Left lung (tissue), 10 donors: ENCODE measurements around the gene RASIP1. TPM values are rescaled to one million over a fixed set of nuclear protein-coding genes. Genes with fewer than 3 reads are reported as not detected.

Experiments
- ATAC-seq: fragments of 200-7000 bp; cut with Tn5 transposase; one replicate; pipeline ENCODE4 v1.9.1; 2020; ENCODE audit warnings: moderate library complexity
- DNase-seq, 4 donors: peaks; one replicate each; pipeline ENCODE4 v3.0.0-alpha.2; 2013 to 2020
- H3K27ac ChIP-seq, 2 donors: fragments of 200-600 bp; sonication (generic) in 1 of 2; one replicate each; pipeline versions ENCODE4 v1.5.0 to v1.8.0; 2020 to 2021
- H3K27me3 ChIP-seq, 2 donors: fragments of 200-600 bp; sonication (generic) in 1 of 2; one replicate each; pipeline versions ENCODE4 v1.5.0 to v1.8.0; 2020 to 2021
- H3K36me3 ChIP-seq, 2 donors: fragments of 200-600 bp; sonication (generic) in 1 of 2; one replicate each; pipeline versions ENCODE4 v1.5.0 to v1.8.0; 2020 to 2021
- H3K4me1 ChIP-seq, 2 donors: fragments of 200-600 bp; one replicate each; pipeline ENCODE4 v1.8.0; 2021
- H3K4me3 ChIP-seq, 2 donors: fragments of 200-600 bp; sonication (generic) in 1 of 2; one replicate each; pipeline versions ENCODE4 v1.5.0 to v1.8.0; 2020 to 2021; ENCODE audit warnings: mild to moderate bottlenecking in 1 of 2
- H3K9me3 ChIP-seq, 2 donors: fragments of 200-600 bp; sonication (generic) in 1 of 2; one replicate each; pipeline versions ENCODE4 v1.5.0 to v1.8.0; 2020 to 2021
- intact Hi-C, 2 donors: fragments of 100-400 bp; cut with DNase I; formaldehyde crosslinking; loops; one replicate each; pipeline versions ENCODE4 v1.11.2 to v1.14.2; 2022
- polyA plus RNA-seq, 6 donors: library from polyadenylated mRNA; unstranded; fragments of 120-200 nt; gene quantifications; one replicate each; pipeline ENCODE4 v1.2.1, GENCODE V29; 2013; ENCODE audit not compliant: insufficient read length in 6 of 6
- total RNA-seq, 2 donors: library from RNA; stranded (reverse); fragmentation: NEBNext Ultra II Directional; extraction: Animal tissue kit (Norgen Biotek cat#: 25700); gene quantifications; one replicate each; pipeline ENCODE4 v1.2.1, GENCODE V29; 2021
- TF ChIP-seq, protein P1 (sequence below), 2 donors: fragments of 200-600 bp; sonication (generic) in 1 of 2; IDR thresholded peaks; one replicate each; pipeline versions ENCODE4 v1.5.0 to v1.8.0; 2021; ENCODE audit warnings: antibody characterized with exemption in 2 of 2
- donor health status: DM: no; HTN: yes; CAD: no.
- donor health status: DM: no; HTN: no; CAD: no.

Gene RASIP1
- total and polyA plus RNA-seq, 8 donors: 15.0 to 29.9 (median 23.8) TPM

DNA sequence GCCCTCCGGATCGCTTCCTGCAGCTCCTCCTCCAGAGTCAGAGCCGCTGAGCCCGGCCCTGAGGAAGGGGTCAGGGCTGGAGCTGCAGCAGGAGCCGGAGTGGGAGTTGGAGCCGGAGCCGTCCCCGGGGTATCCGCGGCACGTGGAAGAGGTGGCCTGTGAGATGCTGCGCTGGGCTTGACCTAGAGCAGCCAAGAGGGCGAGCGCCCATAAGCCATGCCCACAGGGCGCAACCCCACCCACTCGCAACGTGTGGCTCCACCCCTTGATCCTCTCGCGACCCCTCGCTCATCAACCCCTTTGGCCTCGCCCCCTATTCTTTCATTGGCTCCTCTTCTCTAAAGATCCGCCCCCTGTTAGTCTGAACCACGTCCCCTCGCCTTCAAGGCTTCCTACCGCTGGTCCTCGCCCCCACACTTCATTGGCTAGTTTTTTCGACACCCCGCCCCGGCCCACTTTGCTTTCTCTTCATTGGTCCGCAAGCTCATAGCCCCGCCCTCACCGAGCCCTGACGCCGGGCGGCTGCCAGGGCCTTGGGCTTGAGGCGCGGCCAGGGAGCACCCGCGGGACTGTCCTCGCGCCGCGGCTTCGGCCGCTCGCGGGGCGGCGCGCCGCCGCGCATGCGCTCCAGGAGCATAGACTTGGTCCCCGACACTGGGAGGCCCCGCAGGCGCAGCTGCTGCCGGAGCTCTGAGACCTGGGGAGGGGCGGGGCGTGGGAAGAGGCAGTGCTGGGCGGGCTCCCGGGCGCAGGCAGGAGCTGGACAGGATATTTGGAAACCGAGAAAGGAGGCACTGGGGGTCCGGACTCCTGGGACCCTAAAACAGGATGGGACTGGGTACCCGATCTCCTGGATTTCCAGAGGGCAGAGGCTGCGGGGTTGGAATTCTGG is 26.3 kb downstream of the RASIP1 start:
- no peaks in the 10 kb centered on the region for H3K27me3 ChIP-seq
- peak overlapping the region; percentile 68 to 71 for H3K4me3 ChIP-seq
- peak overlapping the region; percentile 78 to 79 for H3K27ac ChIP-seq
- peaks cover 11 to 36% of the 10 kb centered on the region in 2 donors for H3K4me1 ChIP-seq
- no peaks in the 10 kb centered on the region for H3K36me3 ChIP-seq
- peaks cover 0 to 5% of the 10 kb centered on the region in 2 donors for H3K9me3 ChIP-seq
- intact Hi-C loops: no loop called here
- TF ChIP-seq, protein P1, sequence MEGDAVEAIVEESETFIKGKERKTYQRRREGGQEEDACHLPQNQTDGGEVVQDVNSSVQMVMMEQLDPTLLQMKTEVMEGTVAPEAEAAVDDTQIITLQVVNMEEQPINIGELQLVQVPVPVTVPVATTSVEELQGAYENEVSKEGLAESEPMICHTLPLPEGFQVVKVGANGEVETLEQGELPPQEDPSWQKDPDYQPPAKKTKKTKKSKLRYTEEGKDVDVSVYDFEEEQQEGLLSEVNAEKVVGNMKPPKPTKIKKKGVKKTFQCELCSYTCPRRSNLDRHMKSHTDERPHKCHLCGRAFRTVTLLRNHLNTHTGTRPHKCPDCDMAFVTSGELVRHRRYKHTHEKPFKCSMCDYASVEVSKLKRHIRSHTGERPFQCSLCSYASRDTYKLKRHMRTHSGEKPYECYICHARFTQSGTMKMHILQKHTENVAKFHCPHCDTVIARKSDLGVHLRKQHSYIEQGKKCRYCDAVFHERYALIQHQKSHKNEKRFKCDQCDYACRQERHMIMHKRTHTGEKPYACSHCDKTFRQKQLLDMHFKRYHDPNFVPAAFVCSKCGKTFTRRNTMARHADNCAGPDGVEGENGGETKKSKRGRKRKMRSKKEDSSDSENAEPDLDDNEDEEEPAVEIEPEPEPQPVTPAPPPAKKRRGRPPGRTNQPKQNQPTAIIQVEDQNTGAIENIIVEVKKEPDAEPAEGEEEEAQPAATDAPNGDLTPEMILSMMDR (IDR thresholded peaks at IDR 0.05): no peak
- ATAC-seq (peak; percentile 93), DNase-seq (peak; percentile 98 to 100 (median 98))

DNA sequence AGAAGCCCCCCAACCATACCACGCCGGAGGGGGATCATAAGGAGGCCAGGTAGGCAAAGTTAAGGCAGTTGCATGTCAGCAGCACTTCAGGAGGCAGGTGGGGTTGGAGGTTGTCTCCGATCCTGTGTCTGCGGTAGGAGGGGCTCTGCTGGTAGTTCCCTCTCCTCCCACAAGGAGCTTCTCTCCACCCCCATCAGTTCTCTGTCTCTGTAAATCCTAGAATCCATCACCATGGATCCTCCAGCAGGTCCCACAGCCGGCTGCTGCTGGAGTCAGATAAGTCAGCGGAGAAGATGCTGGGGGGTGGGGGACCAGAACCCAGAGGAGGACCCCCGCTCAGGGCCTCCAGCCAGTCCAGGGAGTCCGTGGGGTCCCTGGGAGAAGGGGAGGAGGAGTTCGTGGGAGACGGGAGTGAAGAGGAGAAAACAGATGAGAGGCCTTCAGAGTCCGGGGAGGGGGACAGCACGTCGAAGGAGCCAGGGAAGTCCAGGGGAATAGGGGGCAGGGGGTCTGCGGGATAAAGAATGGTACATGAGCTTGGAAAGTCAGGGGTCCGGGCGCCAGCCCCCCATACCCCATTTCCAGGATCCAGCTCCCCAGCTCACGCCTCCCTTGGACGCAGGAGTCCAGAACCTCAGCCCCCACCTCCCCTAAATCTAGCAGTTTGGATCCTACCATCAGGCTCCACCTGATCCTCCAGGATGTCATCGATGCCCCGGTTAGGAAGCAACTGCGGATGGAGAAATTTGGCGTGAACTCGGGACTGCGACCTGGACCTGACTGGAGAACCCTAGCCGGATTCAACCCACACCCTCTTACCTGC is 27.2 kb downstream of the RASIP1 start:
- ATAC-seq: no peak
- Histone ChIP-seq H3K27me3 (no peaks in the 10 kb centered on the region), H3K36me3 (no peaks in the 10 kb centered on the region), H3K9me3 (peaks cover 0 to 5% of the 10 kb centered on the region in 2 donors), H3K4me1 (peaks cover 11 to 36% of the 10 kb centered on the region in 2 donors), H3K27ac (peak overlapping the region; percentile 33 to 79), H3K4me3 (peak overlapping the region; percentile 68 to 71)
- intact Hi-C loops: no loop called here
- DNase-seq: no peak
- TF ChIP-seq, protein P1 (IDR thresholded peaks at IDR 0.05): no peak

DNA sequence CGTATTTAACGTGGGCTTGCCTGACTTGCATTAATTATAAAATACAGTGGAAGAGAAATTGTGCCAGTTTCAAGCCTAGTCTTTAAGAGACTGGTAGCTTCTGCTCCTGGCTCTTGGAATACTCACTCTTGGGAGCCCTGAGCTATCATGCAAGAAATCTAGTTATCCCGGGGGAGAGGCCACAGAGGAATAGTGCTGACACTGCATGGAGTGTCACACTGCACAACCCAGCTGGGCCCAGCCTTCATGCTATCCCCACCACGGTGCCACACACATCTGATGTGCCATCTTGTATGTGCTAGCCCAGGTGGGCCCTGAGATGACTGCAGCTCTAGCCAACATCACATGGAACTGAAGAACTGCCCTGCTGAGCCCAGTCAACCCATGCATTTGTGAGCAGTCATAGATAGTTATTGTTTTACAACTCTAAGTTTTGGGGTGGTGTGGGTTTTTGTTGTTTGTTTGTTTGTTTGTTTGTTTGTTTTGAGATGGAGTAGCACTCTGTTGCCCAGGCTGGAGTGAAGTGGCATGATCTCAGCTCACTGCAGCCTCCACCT is 29.2 kb downstream of the RASIP1 start:
- H3K4me1 ChIP-seq: peaks cover 9 to 26% of the 10 kb centered on the region in 2 donors
- peaks cover 0 to 5% of the 10 kb centered on the region in 2 donors for H3K9me3 ChIP-seq
- H3K27me3 ChIP-seq: no peaks in the 10 kb centered on the region
- H3K36me3 ChIP-seq: no peaks in the 10 kb centered on the region
- intact Hi-C loops: no loop called here
- no peak for ATAC-seq
- DNase-seq: no peak
- no peak overlapping the region for H3K27ac ChIP-seq
- no peak overlapping the region for H3K4me3 ChIP-seq
- TF ChIP-seq, protein P1 (IDR thresholded peaks at IDR 0.05): no peak

DNA sequence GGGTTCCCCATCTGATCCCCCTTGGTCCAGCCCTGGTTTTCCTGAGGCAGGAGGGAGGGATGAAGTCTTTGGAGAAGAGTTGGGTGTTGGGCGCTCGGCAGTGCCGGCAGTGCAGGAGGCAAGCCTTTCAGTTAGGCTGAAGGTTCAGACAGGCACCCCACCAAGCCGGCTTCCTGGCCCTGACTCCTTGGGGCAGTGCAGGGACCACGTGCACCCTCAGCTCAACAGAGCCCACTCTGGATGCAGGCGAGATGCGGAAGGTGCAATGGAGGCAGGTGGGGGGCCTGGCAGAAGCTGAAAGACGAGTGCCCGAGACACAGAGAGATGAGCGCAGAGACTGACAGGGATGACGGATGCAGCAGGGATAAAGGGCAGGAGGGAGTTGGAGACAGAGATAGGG is 31.9 kb downstream of the RASIP1 start:
- no peak overlapping the region for H3K4me3 ChIP-seq
- ATAC-seq (no peak), DNase-seq (no peak)
- H3K9me3 ChIP-seq: peaks cover 0 to 5% of the 10 kb centered on the region in 2 donors
- H3K4me1 ChIP-seq: peaks cover 5 to 7% of the 10 kb centered on the region in 2 donors
- TF ChIP-seq, protein P1 (IDR thresholded peaks at IDR 0.05): no peak
- no peak overlapping the region for H3K27ac ChIP-seq
- H3K27me3 ChIP-seq: no peaks in the 10 kb centered on the region
- intact Hi-C loops: no loop called here
- H3K36me3 ChIP-seq: no peaks in the 10 kb centered on the region
